Testis (tissue), 3 donors: ENCODE data around the gene EXOC4. TPM values are rescaled to one million over a fixed set of nuclear protein-coding genes. Genes with fewer than 3 reads are reported as not detected.

Source experiments
- DNase-seq: peaks from one replicate; pipeline ENCODE4 v3.0.0-alpha.2; 2019
- H3K27ac ChIP-seq, 2 donors: fragments of 200-600 bp; sonication (generic); one replicate each; pipeline ENCODE4 v1.5.1; 2019
- H3K27me3 ChIP-seq: fragments of 200-600 bp; sonication (generic); one replicate; pipeline ENCODE4 v1.5.1; 2019
- H3K36me3 ChIP-seq: fragments of 200-600 bp; sonication (generic); one replicate; pipeline ENCODE4 v1.5.1; 2017; ENCODE audit warnings: low read depth; ENCODE audit errors: missing control alignments
- H3K4me1 ChIP-seq: fragments of 200-600 bp; sonication (generic); one replicate; pipeline ENCODE4 v1.5.1; 2019
- H3K4me3 ChIP-seq, 2 donors: fragments of 200-600 bp; sonication (generic); one replicate each; pipeline ENCODE4 v1.5.1; 2017 to 2019
- H3K9me3 ChIP-seq: fragments of 200-600 bp; sonication (generic); one replicate; pipeline ENCODE4 v1.5.1; 2017
- POLR2A ChIP-seq: fragments of 450-650 bp; IDR thresholded peaks from one replicate; pipeline ENCODE4 v1.6.1; 2017; ENCODE audit warnings: antibody characterized with exemption, mild to moderate bottlenecking, moderate library complexity
- WGBS, 2 donors: methylation state at CpG; one replicate each; pipeline ENCODE4 v1.1.5; 2018; 5-methylcytosine and 5-hydroxymethylcytosine counted together
- intact Hi-C: fragments of 100-400 bp; cut with DNase I; formaldehyde crosslinking; loops from one replicate; pipeline ENCODE4 v1.15.1; 2023; ENCODE audit warnings: low total_unique reads
- polyA plus RNA-seq: library from polyadenylated mRNA; stranded (reverse); fragments of 350-450 nt; fragmentation: Illumina TruSeq; extraction: RNeasy Lipid Tissue Mini Kit (QIAGEN cat#74804); gene quantifications from one replicate; pipeline ENCODE4 v1.2.3, GENCODE V29; 2014; ENCODE audit warnings: low read depth, low replicate concordance; ENCODE audit not compliant: insufficient read depth
- total RNA-seq, 2 donors: library from RNA; depleted of rRNA; stranded (reverse); fragments of >200 nt; gene quantifications; one replicate each; pipeline ENCODE4 v1.2.3, GENCODE V29; 2016
- TF ChIP-seq, protein P1 (sequence below), 3 experiments: fragments of 450-650 bp in 2 of 3; fragments of 200-600 bp in 1 of 3; sonication (generic) in 1 of 3; IDR thresholded peaks; one replicate each; pipeline ENCODE4 v1.5.1; 2016 to 2019; ENCODE audit warnings: antibody characterized with exemption in 3 of 3, mild to moderate bottlenecking in 2 of 3, moderate library complexity in 1 of 3

EXOC4 gene
- total and polyA plus RNA-seq, 3 donors from 2014 or later: 47.4 to 169 (median 142) TPM

DNA sequence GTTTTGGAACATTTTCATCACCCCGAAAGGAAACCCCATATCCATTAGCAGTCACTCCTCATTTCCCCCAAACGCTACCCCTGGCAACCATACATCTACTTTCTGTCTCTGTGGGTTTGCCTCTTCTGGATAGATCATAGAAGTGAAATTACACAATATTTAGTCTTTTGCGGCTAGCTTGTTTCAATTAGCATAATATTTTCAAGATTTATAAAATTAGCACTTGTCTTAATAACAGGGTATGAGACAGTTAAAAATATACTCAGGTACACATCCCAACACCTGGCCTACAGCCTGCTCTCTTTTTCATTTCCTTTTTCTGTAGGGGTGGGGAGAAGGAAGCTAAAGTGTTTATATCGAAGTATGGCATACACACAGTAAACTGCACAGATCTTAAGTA lies 792.8 kb downstream of the EXOC4 start:
- TF ChIP-seq POLR2A: no peak
- TF ChIP-seq, protein P1, sequence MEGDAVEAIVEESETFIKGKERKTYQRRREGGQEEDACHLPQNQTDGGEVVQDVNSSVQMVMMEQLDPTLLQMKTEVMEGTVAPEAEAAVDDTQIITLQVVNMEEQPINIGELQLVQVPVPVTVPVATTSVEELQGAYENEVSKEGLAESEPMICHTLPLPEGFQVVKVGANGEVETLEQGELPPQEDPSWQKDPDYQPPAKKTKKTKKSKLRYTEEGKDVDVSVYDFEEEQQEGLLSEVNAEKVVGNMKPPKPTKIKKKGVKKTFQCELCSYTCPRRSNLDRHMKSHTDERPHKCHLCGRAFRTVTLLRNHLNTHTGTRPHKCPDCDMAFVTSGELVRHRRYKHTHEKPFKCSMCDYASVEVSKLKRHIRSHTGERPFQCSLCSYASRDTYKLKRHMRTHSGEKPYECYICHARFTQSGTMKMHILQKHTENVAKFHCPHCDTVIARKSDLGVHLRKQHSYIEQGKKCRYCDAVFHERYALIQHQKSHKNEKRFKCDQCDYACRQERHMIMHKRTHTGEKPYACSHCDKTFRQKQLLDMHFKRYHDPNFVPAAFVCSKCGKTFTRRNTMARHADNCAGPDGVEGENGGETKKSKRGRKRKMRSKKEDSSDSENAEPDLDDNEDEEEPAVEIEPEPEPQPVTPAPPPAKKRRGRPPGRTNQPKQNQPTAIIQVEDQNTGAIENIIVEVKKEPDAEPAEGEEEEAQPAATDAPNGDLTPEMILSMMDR (IDR thresholded peaks at IDR 0.05): no peak
- WGBS, 2 donors: 90 to 96% methylated on average over 4 of the region's 4 CpGs
- H3K9me3 ChIP-seq: no peaks in the 10 kb centered on the region
- intact Hi-C loops: no loop called here
- DNase-seq: no peak
- no peaks in the 10 kb centered on the region for H3K36me3 ChIP-seq
- no peaks in the 10 kb centered on the region for H3K4me1 ChIP-seq
- H3K4me3 ChIP-seq: no peak overlapping the region
- no peak overlapping the region for H3K27ac ChIP-seq
- H3K27me3 ChIP-seq: no peaks in the 10 kb centered on the region

DNA sequence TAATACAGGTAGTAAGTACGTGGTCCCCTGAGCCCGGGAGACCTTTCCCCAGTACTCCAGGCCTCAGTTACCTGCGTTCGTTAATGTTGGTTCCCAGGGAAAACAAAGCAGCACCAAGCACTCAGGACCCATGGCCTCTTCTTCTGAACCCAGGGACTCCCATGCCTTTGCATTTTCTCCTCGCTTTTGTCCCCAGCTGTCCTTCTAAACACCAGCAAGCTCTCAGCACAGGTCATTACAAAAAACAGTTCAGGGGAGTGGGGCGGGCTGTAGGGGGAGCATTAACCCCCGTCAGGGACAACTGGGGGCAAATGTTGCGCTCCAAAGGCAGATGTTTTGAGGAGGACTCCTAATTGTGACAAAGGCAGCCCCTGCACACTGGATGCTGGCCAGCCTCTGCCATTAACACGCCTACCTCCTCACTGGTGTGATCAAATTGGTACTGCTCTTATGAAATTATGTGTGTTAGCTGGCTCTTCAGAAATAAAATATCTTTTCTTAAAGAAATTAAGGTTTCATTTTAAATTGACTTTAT lies 793.8 kb downstream of the EXOC4 start:
- intact Hi-C loops: no loop called here
- no peaks in the 10 kb centered on the region for H3K36me3 ChIP-seq
- no peak overlapping the region for H3K4me3 ChIP-seq
- 91 to 95% methylated on average over 9 of the region's 9 CpGs for WGBS, 2 donors
- no peaks in the 10 kb centered on the region for H3K4me1 ChIP-seq
- no peak for TF ChIP-seq POLR2A
- TF ChIP-seq, protein P1 (IDR thresholded peaks at IDR 0.05): no peak
- no peak overlapping the region for H3K27ac ChIP-seq
- H3K9me3 ChIP-seq: no peaks in the 10 kb centered on the region
- no peak for DNase-seq
- H3K27me3 ChIP-seq: no peaks in the 10 kb centered on the region

DNA sequence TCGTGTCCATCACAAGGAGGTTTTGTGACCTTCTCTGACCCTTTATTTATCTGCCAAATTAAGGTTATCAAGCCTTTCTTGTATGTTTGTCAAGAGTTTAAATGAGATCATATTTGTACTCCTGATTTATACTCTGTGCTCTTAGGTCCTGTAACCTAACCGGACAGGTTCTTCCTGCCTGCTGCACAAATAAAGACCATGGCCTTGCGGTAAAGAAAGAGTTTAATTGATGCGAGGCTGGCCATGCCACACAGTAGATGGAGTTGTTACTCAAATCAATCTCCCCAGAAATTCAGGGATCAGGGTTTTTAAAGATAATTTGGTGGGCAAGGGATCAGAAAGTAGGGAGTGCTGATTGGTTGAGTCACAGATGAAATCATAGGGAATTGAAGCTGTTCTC lies 794.8 kb downstream of the EXOC4 start:
- no peaks in the 10 kb centered on the region for H3K4me1 ChIP-seq
- H3K4me3 ChIP-seq: no peak overlapping the region
- no peak overlapping the region for H3K27ac ChIP-seq
- no peaks in the 10 kb centered on the region for H3K27me3 ChIP-seq
- intact Hi-C loops: no loop called here
- H3K36me3 ChIP-seq: no peaks in the 10 kb centered on the region
- TF ChIP-seq, protein P1 (IDR thresholded peaks at IDR 0.05): no peak
- TF ChIP-seq POLR2A: no peak
- 91 to 94% methylated on average over 4 of the region's 4 CpGs for WGBS, 2 donors
- DNase-seq: no peak
- H3K9me3 ChIP-seq: no peaks in the 10 kb centered on the region

GRCh38 chr7:134048166-134048565 lies 795.3 kb downstream of the EXOC4 start:
- Histone ChIP-seq H3K27me3 (no peaks in the 10 kb centered on the region), H3K4me1 (no peaks in the 10 kb centered on the region), H3K9me3 (no peaks in the 10 kb centered on the region), H3K4me3 (no peak overlapping the region), H3K27ac (no peak overlapping the region), H3K36me3 (no peaks in the 10 kb centered on the region)
- no peak for DNase-seq
- TF ChIP-seq, protein P1 (IDR thresholded peaks at IDR 0.05): no peak
- TF ChIP-seq POLR2A: no peak
- intact Hi-C loops: no loop called here
- WGBS, 2 donors: 97 to 100% methylated on average over 1 of the region's 1 CpG

GRCh38 chr7:134051020-134051419 lies 798.1 kb downstream of the EXOC4 start:
- H3K36me3 ChIP-seq: no peaks in the 10 kb centered on the region
- H3K27ac ChIP-seq: no peak overlapping the region
- no peaks in the 10 kb centered on the region for H3K9me3 ChIP-seq
- H3K4me3 ChIP-seq: no peak overlapping the region
- H3K4me1 ChIP-seq: no peaks in the 10 kb centered on the region
- DNase-seq: no peak
- WGBS, 2 donors: 78 to 79% methylated on average over 2 of the region's 2 CpGs
- no peak for TF ChIP-seq POLR2A
- TF ChIP-seq, protein P1 (IDR thresholded peaks at IDR 0.05): no peak
- intact Hi-C loops: no loop called here
- no peaks in the 10 kb centered on the region for H3K27me3 ChIP-seq
